HepG2 (cell line): ENCODE data around the gene SLAMF8.

Experiments used
- CHCHD3 ChIP-seq: sonication (generic); formaldehyde crosslinking; IDR thresholded peaks from 2 replicates; pipeline ENCODE4 v1.8.0; 2022; ENCODE audit warnings: mild to moderate bottlenecking, missing genetic modification reagents, moderate library complexity
- ETV6 ChIP-seq: sonication (generic); formaldehyde crosslinking; conservative IDR thresholded peaks from 2 replicates; pipeline ENCODE4 v1.4.0; 2020; ENCODE audit warnings: missing genetic modification reagents
- JUN ChIP-seq: sonication (generic); formaldehyde crosslinking; IDR thresholded peaks from 2 replicates; pipeline ENCODE4 v1.4.0; 2020; ENCODE audit warnings: mild to moderate bottlenecking, missing genetic modification reagents
- MAFK ChIP-seq, 2 experiments: IDR thresholded peaks in 1 of 2; conservative IDR thresholded peaks in 1 of 2; 2 replicates each; pipeline ENCODE4 v1.6.1; 2011; ENCODE audit warnings: improper control_type of control experiment in 2 of 2, low read length in 2 of 2
- REST ChIP-seq, 2 experiments: IDR thresholded peaks; 2 replicates each; pipeline ENCODE4 v1.6.1; 2011 to 2012; ENCODE audit warnings: low read length in 2 of 2, borderline replicate concordance in 1 of 2, low read depth in 1 of 2, mild to moderate bottlenecking in 1 of 2, moderate library complexity in 1 of 2
- ZNF121 ChIP-seq: sonication (generic); formaldehyde crosslinking; IDR thresholded peaks from 2 replicates; pipeline ENCODE4 v1.5.0; 2020; ENCODE audit warnings: mild to moderate bottlenecking, missing genetic modification reagents

- no peak for TF ChIP-seq CHCHD3 (CRISPR knock-in tag)
- no peak for TF ChIP-seq ZNF121 (CRISPR knock-in tag)
- no peak for TF ChIP-seq ETV6
- TF ChIP-seq MAFK (conservative IDR thresholded peaks at IDR 0.05 in 1 of 2, IDR thresholded peaks at IDR 0.05 in 1 of 2; ENCODE audit: low read length in 2 of 2): no peak
- no peak for TF ChIP-seq REST (IDR thresholded peaks at IDR 0.05; ENCODE audit: borderline replicate concordance in 1 of 2, low read depth in 1 of 2, low read length in 2 of 2)
- no peak for TF ChIP-seq JUN (CRISPR knock-in tag)
Observed at GRCh38 chr1:159843459-159843858, 16.8 kb downstream of the SLAMF8 start.
